Measurements from ENCODE around the gene PSMB4.
A peak's percentile ranks its signal among the peaks of the same experiment; 100 is the strongest.

The PSMB4 gene

DNA sequence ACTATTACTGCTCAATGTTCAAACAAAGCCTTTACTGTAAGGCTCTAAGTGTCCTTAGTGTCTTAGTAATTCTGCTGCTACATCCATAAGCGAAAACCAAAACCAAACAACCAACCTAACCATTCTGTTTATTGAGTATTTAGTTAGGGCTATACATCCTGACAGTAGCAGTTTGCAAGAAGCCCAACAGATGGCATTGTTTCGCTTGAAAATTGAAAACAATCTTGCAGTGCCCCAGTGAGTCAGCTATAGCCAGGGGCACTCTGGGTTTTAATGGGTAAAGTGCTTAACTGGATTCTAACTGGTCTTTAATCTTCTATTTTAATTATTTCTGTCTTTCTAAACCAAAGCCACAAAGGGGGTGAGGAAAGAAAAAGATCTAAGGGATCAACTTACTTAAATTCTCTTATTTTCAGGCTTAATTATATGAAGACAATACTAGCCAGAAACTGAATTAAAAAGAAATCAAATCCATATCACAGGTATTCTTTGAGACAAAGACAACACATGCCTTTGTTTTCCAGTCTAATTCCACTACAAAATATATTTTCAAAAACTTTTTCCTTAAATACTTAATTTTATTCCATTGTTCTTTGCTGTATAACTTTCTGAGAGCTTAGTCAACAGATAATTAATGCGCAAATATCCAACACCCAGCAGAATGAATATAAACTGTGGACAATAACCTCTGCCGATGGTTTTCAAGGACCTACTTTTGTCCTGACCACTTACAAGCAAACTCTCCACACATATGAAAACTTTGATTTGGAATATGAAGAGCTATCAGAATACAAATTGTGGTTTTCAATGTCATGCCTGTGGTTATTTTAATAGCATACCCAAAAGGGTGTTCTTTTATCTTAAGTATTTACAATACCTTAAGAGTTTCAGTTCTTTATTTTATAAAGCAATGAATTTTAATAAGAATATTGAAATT, 44.7 kb downstream of the PSMB4 start:
- Histone ChIP-seq H3K36me3 (peaks cover 0 to 12% (median 10%) of the 10 kb centered on the region in 3 donors), H3K9me3 (no peaks in the 10 kb centered on the region), H3K27me3 (no peaks in the 10 kb centered on the region), H3K4me1 (peaks cover 0 to 55% (median 28%) of the 10 kb centered on the region in 4 donors), H3K27ac (peak overlapping the region in 1 of 2 donors; percentile 4), H3K4me3 (no peak overlapping the region)
- peak in 1 of 2 donors; percentile 54 for DNase-seq
- intact Hi-C loops (cut with DNase I; ENCODE audit: low total_unique reads), result loop anchor here (10.0 kb wide), 2 partner anchors 91 to 291 kb away; no protein-coding TSS in a partner anchor
- TF ChIP-seq, protein P1, sequence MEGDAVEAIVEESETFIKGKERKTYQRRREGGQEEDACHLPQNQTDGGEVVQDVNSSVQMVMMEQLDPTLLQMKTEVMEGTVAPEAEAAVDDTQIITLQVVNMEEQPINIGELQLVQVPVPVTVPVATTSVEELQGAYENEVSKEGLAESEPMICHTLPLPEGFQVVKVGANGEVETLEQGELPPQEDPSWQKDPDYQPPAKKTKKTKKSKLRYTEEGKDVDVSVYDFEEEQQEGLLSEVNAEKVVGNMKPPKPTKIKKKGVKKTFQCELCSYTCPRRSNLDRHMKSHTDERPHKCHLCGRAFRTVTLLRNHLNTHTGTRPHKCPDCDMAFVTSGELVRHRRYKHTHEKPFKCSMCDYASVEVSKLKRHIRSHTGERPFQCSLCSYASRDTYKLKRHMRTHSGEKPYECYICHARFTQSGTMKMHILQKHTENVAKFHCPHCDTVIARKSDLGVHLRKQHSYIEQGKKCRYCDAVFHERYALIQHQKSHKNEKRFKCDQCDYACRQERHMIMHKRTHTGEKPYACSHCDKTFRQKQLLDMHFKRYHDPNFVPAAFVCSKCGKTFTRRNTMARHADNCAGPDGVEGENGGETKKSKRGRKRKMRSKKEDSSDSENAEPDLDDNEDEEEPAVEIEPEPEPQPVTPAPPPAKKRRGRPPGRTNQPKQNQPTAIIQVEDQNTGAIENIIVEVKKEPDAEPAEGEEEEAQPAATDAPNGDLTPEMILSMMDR (IDR thresholded peaks at IDR 0.05), result peak; percentile 64 to 75

DNA sequence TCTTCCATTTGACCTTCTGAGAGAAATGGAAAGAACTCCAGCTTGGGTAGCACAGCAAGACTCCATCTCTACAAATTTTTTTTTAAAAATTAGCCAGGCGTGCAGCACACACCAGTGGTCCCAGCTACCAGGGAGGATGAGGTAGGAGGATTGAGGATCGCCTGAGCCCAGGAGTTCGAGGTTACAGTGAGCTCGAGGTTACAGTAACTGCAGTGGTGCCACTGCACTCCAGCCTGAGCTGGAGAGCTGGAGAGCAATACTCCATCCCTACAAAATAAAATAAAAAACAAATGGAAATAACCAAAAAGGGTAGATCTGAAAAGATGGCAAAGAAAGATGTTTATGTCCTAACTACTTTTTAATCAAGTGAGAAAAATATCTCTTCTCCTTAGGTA, 45.4 kb downstream of the PSMB4 start:
- H3K27me3 ChIP-seq, result no peaks in the 10 kb centered on the region
- no peaks in the 10 kb centered on the region for H3K9me3 ChIP-seq
- intact Hi-C loops (cut with DNase I; ENCODE audit: low total_unique reads), result loop anchor here (10.0 kb wide), 2 partner anchors 90 to 290 kb away; no protein-coding TSS in a partner anchor
- TF ChIP-seq, protein P1 (IDR thresholded peaks at IDR 0.05), result no peak
- H3K27ac ChIP-seq, result peak overlapping the region; percentile 4 to 19
- H3K4me1 ChIP-seq, result peaks cover 0 to 48% (median 27%) of the 10 kb centered on the region in 4 donors
- no peak overlapping the region for H3K4me3 ChIP-seq
- DNase-seq, result no peak
- H3K36me3 ChIP-seq, result peaks cover 0 to 7% (median 6%) of the 10 kb centered on the region in 3 donors

DNA sequence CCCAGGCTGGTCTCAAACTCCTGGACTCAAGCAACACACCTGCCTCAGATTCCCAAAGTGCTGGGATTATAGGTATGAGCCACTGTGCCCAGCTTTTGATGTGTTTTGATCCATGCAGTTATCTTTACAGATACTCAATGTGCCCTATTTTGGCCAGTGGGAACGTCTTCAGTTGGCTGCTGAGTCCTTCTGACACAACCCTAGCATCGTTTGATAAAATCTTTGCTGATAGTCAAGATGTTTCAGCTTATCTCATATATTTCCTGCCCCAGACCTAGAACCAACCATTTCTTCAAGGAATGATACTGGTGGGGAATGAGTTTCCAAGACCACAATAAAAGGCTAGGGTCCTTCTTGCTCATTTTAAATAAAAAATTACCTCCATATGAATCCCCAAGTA, 48.3 kb downstream of the PSMB4 start:
- no peak for DNase-seq
- H3K4me1 ChIP-seq, result peaks cover 0 to 40% (median 19%) of the 10 kb centered on the region in 4 donors
- no peaks in the 10 kb centered on the region for H3K9me3 ChIP-seq
- no peaks in the 10 kb centered on the region for H3K27me3 ChIP-seq
- no peak overlapping the region for H3K27ac ChIP-seq
- intact Hi-C loops (cut with DNase I; ENCODE audit: low total_unique reads), result loop anchor here (10.0 kb wide), 2 partner anchors 87 to 287 kb away; no protein-coding TSS in a partner anchor
- peaks cover 0 to 4% (median under 1%) of the 10 kb centered on the region in 3 donors for H3K36me3 ChIP-seq
- no peak overlapping the region for H3K4me3 ChIP-seq
- TF ChIP-seq, protein P1 (IDR thresholded peaks at IDR 0.05), result no peak

All from tibial artery (tissue), 4 donors.